Glomerular endothelial cell (primary cell): ENCODE data around the gene MBNL2. TPM values are rescaled to one million over a fixed set of nuclear protein-coding genes. Genes with fewer than 3 reads are reported as not detected.

Source experiments
- DNase-seq: peaks from one replicate; pipeline ENCODE4 v3.0.0-alpha.2; 2011; ENCODE audit warnings: low read depth, low spot score; ENCODE audit errors: extremely low read depth
- total RNA-seq: library from RNA; depleted of rRNA; stranded (reverse); fragments of >200 nt; gene quantifications from 2 replicates; pipeline ENCODE4 v1.2.3, GENCODE V29; 2015

MBNL2 gene
- total RNA-seq = 93.8 and 110 TPM in 2 replicates

- DNase-seq = no peak
These were observed at the start of gene MBNL2 for GRCh38 chr13:97221989-97222700. MBNL2 (plus strand) TSS chr13:97222333; CDS start chr13:97276236, 53,903 bp downstream.

GRCh38 chr13:97174638-97175037, 47.5 kb upstream of the MBNL2 start:
- no peak for DNase-seq

GRCh38 chr13:97175041-97175440, 47.1 kb upstream of the MBNL2 start:
- no peak for DNase-seq

- DNase-seq = no peak
These were observed 42.6 kb upstream of the MBNL2 start for GRCh38 chr13:97179501-97179900.

- DNase-seq = no peak
These were observed 39.8 kb upstream of the MBNL2 start for GRCh38 chr13:97182111-97182890.

GRCh38 chr13:97185291-97185690, 36.8 kb upstream of the MBNL2 start:
- no peak for DNase-seq

GRCh38 chr13:97185751-97186150, 36.4 kb upstream of the MBNL2 start:
- no peak for DNase-seq

GRCh38 chr13:97188207-97188606, 33.9 kb upstream of the MBNL2 start:
- DNase-seq = no peak

GRCh38 chr13:97189928-97190327, 32.2 kb upstream of the MBNL2 start:
- no peak for DNase-seq

- no peak for DNase-seq
These were observed 31.0 kb upstream of the MBNL2 start for GRCh38 chr13:97191142-97191541.

- DNase-seq = no peak
These were observed 30.5 kb upstream of the MBNL2 start for GRCh38 chr13:97191615-97192014.

GRCh38 chr13:97192166-97192565, 30.0 kb upstream of the MBNL2 start:
- DNase-seq = no peak

GRCh38 chr13:97193577-97193976, 28.6 kb upstream of the MBNL2 start:
- no peak for DNase-seq

GRCh38 chr13:97194479-97194878, 27.7 kb upstream of the MBNL2 start:
- DNase-seq = peak; percentile 80

GRCh38 chr13:97196340-97196739, 25.8 kb upstream of the MBNL2 start:
- DNase-seq = no peak

GRCh38 chr13:97198753-97199152, 23.4 kb upstream of the MBNL2 start:
- no peak for DNase-seq

- no peak for DNase-seq
These were observed 22.7 kb upstream of the MBNL2 start for GRCh38 chr13:97199451-97199850.

GRCh38 chr13:97200081-97200942, 21.8 kb upstream of the MBNL2 start:
- DNase-seq = no peak

- no peak for DNase-seq
These were observed 19.4 kb upstream of the MBNL2 start for GRCh38 chr13:97202761-97203160.

GRCh38 chr13:97205465-97205864, 16.7 kb upstream of the MBNL2 start:
- DNase-seq = no peak

GRCh38 chr13:97205982-97206381, 16.2 kb upstream of the MBNL2 start:
- no peak for DNase-seq
